GM18907 (cell line): Measurements from ENCODE around the gene NTHL1.

Experiments used
- ATAC-seq: cut with Tn5 transposase; IDR thresholded peaks from one replicate; pipeline ENCODE4 v1.9.1; 2021; ENCODE audit warnings: mild to moderate bottlenecking, moderate library complexity; ENCODE audit not compliant: unreplicated experiment

NTHL1 gene

GRCh38 chr16:1998360-1998835 is 49.2 kb downstream of the NTHL1 start:
- ATAC-seq, result no peak

GRCh38 chr16:1997494-1998359 is 49.9 kb downstream of the NTHL1 start:
- ATAC-seq, result no peak

GRCh38 chr16:1993731-1994131 is 53.9 kb downstream of the NTHL1 start:
- ATAC-seq, result no peak

DNA sequence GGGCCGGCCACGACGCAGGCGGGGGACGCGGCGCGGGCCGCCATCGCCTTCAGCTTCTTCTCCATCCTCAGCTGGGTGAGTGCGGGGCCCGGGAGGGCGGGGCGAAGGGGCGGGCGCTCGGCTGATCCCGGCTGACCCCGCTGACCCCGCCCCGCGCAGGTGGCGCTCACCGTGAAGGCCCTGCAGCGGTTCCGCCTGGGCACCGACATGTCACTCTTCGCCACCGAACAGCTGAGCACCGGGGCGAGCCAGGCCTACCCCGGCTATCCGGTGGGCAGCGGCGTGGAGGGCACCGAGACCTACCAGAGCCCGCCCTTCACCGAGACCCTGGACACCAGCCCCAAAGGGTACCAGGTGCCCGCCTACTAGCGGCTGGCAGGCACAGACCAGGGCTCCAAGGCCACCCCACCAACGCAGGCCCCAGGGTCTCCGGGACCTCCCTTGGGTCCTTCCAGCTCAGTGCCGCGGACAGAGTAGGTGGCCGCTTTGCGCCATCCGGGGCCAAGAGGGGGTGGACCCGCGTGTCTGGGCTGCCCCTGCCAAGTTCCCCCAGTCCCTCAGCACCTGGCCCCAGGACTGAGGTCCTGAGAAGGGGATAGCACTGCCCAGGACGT is 54.8 kb downstream of the NTHL1 start:
- ATAC-seq, result peak; percentile 3

GRCh38 chr16:1991948-1992703 is 55.5 kb downstream of the NTHL1 start:
- ATAC-seq, result peak; percentile 45

GRCh38 chr16:1991588-1991947 is 56.1 kb downstream of the NTHL1 start:
- no peak for ATAC-seq

GRCh38 chr16:1991135-1991551 is 56.5 kb downstream of the NTHL1 start:
- ATAC-seq, result peak; percentile 48

DNA sequence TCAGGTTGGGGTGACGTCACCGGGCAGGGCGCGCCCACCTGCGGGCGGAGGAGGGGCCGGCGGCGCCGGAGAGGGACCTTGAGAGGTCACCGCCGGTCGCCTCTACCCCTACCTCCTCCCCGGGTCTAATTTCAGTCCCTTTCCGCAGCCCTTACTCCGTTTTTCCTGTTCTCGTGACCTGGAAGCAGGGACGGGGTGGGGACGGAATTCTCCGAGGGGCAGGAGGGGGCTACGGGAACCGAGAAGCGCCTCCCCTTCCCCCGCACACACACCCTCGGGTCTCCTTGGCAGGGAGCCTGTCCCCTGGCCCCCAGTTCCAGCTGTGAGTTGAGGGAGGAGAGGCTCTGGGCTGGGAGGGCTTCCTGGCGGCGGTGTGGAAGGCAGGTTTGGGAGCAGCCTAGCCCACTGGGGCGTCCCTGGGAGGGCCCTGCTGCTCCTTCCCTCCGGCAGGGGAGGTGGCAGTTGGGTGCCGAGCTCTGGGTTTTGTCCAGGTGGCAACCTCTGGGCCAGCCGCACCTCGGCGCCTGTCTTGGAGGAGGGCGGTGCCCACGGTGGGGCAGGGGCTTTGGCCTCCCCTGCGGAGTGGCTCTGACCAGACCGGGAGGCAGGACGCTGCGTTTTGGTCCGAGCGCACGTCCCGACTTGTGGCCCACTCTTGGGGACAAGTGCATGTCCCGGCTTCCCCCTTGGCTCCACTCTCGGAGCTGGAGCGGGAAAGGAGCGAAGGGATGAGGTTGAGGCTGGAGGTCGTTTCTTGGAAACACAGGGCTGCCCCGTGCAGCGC is 57.1 kb downstream of the NTHL1 start:
- ATAC-seq, result peak; percentile 6

GRCh38 chr16:1990101-1990350 is 57.6 kb downstream of the NTHL1 start:
- ATAC-seq, result no peak
